ENCODE measurements around the gene FZD4. TPM values are rescaled to one million over a fixed set of nuclear protein-coding genes. Genes with fewer than 3 reads are reported as not detected.

Gene FZD4
- total RNA-seq, 2 experiments from 2014 or later: not detected

GRCh38 chr11:86934582-86934900, 20.7 kb downstream of the FZD4 start:
- POLR2A ChIA-PET: no interaction called here
- H3K36me3 Mint-ChIP-seq (ENCODE audit: low read depth): no peaks in the 10 kb centered on the region
- H3K36me3 ChIP-seq (ENCODE audit: insufficient read depth, low read length): no peaks in the 10 kb centered on the region
- intact Hi-C loops (cut with DNase I, micrococcal nuclease): no loop called here
- no peak overlapping the region for H3K4me3 ChIP-seq (ENCODE audit: low read length)
- no peak for DNase-seq
- no peaks in the 10 kb centered on the region for H3K4me1 ChIP-seq (ENCODE audit: insufficient read depth, low read length)
- no peak overlapping the region for H3K27ac Mint-ChIP-seq
- no peaks in the 10 kb centered on the region for H3K9me3 Mint-ChIP-seq
- peaks cover 4% of the 10 kb centered on the region for H3K27me3 Mint-ChIP-seq
- H3K9me3 ChIP-seq (ENCODE audit: control insufficient read depth in 1 of 2, insufficient read depth in 1 of 2, low read length in 2 of 2): no peaks in the 10 kb centered on the region
- H3K27me3 ChIP-seq (ENCODE audit: control insufficient read depth in 1 of 2, insufficient read depth in 2 of 2, low read length in 2 of 2): no peaks in the 10 kb centered on the region
- no peaks in the 10 kb centered on the region for H3K4me1 Mint-ChIP-seq (ENCODE audit: low read depth)
- no peak for ATAC-seq (ENCODE audit: poor library complexity)
- no peak for TF ChIP-seq CTCF (IDR thresholded peaks at IDR 0.05)
- no peak overlapping the region for H3K27ac ChIP-seq (ENCODE audit: low read depth in 1 of 2, low read length in 2 of 2)
- no peak overlapping the region for H3K4me3 Mint-ChIP-seq
- CTCF ChIA-PET: interaction anchor here (1.3 to 1.5 kb wide), 2 partner anchors 8 to 487 kb away, joined by 3 to 4 read pairs; no protein-coding TSS in a partner anchor

- no peak overlapping the region for H3K27ac ChIP-seq (ENCODE audit: low read depth in 1 of 2, low read length in 2 of 2)
- ATAC-seq (ENCODE audit: poor library complexity): no peak
- ChIA-PET CTCF (interaction anchor here (1.3 to 1.5 kb wide), 2 partner anchors 8 to 487 kb away, joined by 3 to 4 read pairs; no protein-coding TSS in a partner anchor), POLR2A (no interaction called here)
- Mint-ChIP-seq H3K36me3 (ENCODE audit: low read depth) (no peaks in the 10 kb centered on the region), H3K27me3 (peaks cover 2% of the 10 kb centered on the region), H3K4me1 (ENCODE audit: low read depth) (no peaks in the 10 kb centered on the region), H3K9me3 (no peaks in the 10 kb centered on the region), H3K4me3 (no peak overlapping the region), H3K27ac (no peak overlapping the region)
- intact Hi-C loops (cut with DNase I, micrococcal nuclease): no loop called here
- no peaks in the 10 kb centered on the region for H3K4me1 ChIP-seq (ENCODE audit: insufficient read depth, low read length)
- no peak for TF ChIP-seq CTCF (IDR thresholded peaks at IDR 0.05)
- H3K4me3 ChIP-seq (ENCODE audit: low read length): no peak overlapping the region
- DNase-seq: no peak
- H3K27me3 ChIP-seq (ENCODE audit: control insufficient read depth in 1 of 2, insufficient read depth in 2 of 2, low read length in 2 of 2): no peaks in the 10 kb centered on the region
- H3K9me3 ChIP-seq (ENCODE audit: control insufficient read depth in 1 of 2, insufficient read depth in 1 of 2, low read length in 2 of 2): no peaks in the 10 kb centered on the region
- no peaks in the 10 kb centered on the region for H3K36me3 ChIP-seq (ENCODE audit: insufficient read depth, low read length)
Measured at GRCh38 chr11:86933891-86934581, 21.2 kb downstream of the FZD4 start.

GRCh38 chr11:86932924-86933875, 22.0 kb downstream of the FZD4 start:
- intact Hi-C loops (cut with DNase I, micrococcal nuclease): no loop called here
- no peak for TF ChIP-seq CTCF (IDR thresholded peaks at IDR 0.05)
- H3K4me1 ChIP-seq (ENCODE audit: insufficient read depth, low read length): no peaks in the 10 kb centered on the region
- ChIA-PET POLR2A (no interaction called here), CTCF (no interaction called here)
- no peaks in the 10 kb centered on the region for H3K36me3 Mint-ChIP-seq (ENCODE audit: low read depth)
- H3K27ac ChIP-seq (ENCODE audit: low read depth in 1 of 2, low read length in 2 of 2): no peak overlapping the region
- H3K4me1 Mint-ChIP-seq (ENCODE audit: low read depth): no peaks in the 10 kb centered on the region
- H3K9me3 ChIP-seq (ENCODE audit: control insufficient read depth in 1 of 2, insufficient read depth in 1 of 2, low read length in 2 of 2): no peaks in the 10 kb centered on the region
- no peaks in the 10 kb centered on the region for H3K27me3 Mint-ChIP-seq
- no peak overlapping the region for H3K4me3 Mint-ChIP-seq
- DNase-seq (no peak), ATAC-seq (ENCODE audit: poor library complexity) (no peak)
- no peaks in the 10 kb centered on the region for H3K9me3 Mint-ChIP-seq
- no peaks in the 10 kb centered on the region for H3K27me3 ChIP-seq (ENCODE audit: control insufficient read depth in 1 of 2, insufficient read depth in 2 of 2, low read length in 2 of 2)
- no peaks in the 10 kb centered on the region for H3K36me3 ChIP-seq (ENCODE audit: insufficient read depth, low read length)
- H3K4me3 ChIP-seq (ENCODE audit: low read length): no peak overlapping the region
- H3K27ac Mint-ChIP-seq: no peak overlapping the region

Measured in CD4-positive, alpha-beta T cell (primary cell).